Liver (tissue), 9 donors: ENCODE results near the gene TTLL3. TPM values are rescaled to one million over a fixed set of nuclear protein-coding genes. Genes with fewer than 3 reads are reported as not detected.

ENCODE experiments used
- DNase-seq: peaks from one replicate; pipeline ENCODE4 v3.0.0-alpha.2; 2017; ENCODE audit warnings: low spot score
- H3K27ac ChIP-seq, 2 donors: one replicate each; pipeline ENCODE4 v1.7.0; 2013; ENCODE audit warnings: inconsistent platforms in 2 of 2, low read length in 2 of 2, control low read depth in 1 of 2, low read depth in 1 of 2, mild to moderate bottlenecking in 1 of 2
- H3K27me3 ChIP-seq, 4 donors: one replicate each; pipeline versions ENCODE4 v1.6.1 to v1.7.0; 2013; ENCODE audit warnings: low read length in 3 of 4, inconsistent platforms in 1 of 4, mild to moderate bottlenecking in 1 of 4, moderate library complexity in 1 of 4; ENCODE audit not compliant: control insufficient read depth in 4 of 4, insufficient read depth in 4 of 4
- H3K36me3 ChIP-seq, 4 donors: one replicate each; pipeline versions ENCODE4 v1.6.1 to v1.7.0; 2013; ENCODE audit warnings: low read length in 3 of 4, mild to moderate bottlenecking in 3 of 4, low read depth in 1 of 4, moderate library complexity in 1 of 4; ENCODE audit not compliant: control insufficient read depth in 4 of 4, insufficient read depth in 3 of 4
- H3K4me1 ChIP-seq, 4 donors: one replicate each; pipeline versions ENCODE4 v1.6.1 to v1.7.0; 2013; ENCODE audit warnings: low read length in 3 of 4, mild to moderate bottlenecking in 3 of 4, moderate library complexity in 1 of 4; ENCODE audit not compliant: control insufficient read depth in 4 of 4, insufficient read depth in 4 of 4
- H3K4me3 ChIP-seq, 3 donors: one replicate each; pipeline versions ENCODE4 v1.6.1 to v1.7.0; 2013; ENCODE audit warnings: low read length in 3 of 3, control low read depth in 1 of 3, low read depth in 1 of 3, mild to moderate bottlenecking in 1 of 3
- H3K9ac ChIP-seq, 2 donors: one replicate each; pipeline ENCODE4 v1.7.0; 2013; ENCODE audit warnings: low read length in 2 of 2, mild to moderate bottlenecking in 2 of 2, moderate library complexity in 2 of 2, control low read depth in 1 of 2, low read depth in 1 of 2
- H3K9me3 ChIP-seq, 4 donors: one replicate each; pipeline versions ENCODE4 v1.6.1 to v1.7.0; 2013; ENCODE audit warnings: low read length in 3 of 4; ENCODE audit not compliant: control insufficient read depth in 4 of 4
- EGR1 ChIP-seq, 2 donors: IDR thresholded peaks; 2 replicates each; pipeline ENCODE4 v1.6.1; 2016 to 2018; ENCODE audit warnings: antibody characterized with exemption in 2 of 2, low read depth in 2 of 2
- FOXA1 ChIP-seq: IDR thresholded peaks from 2 replicates; pipeline ENCODE4 v1.6.1; 2016; ENCODE audit warnings: antibody characterized with exemption
- GABPA ChIP-seq, 2 donors: IDR thresholded peaks in 1 of 2; conservative IDR thresholded peaks in 1 of 2; 2 replicates each; pipeline ENCODE4 v1.6.1; 2016; ENCODE audit warnings: antibody characterized with exemption in 2 of 2, mild to moderate bottlenecking in 1 of 2, moderate library complexity in 1 of 2
- HNF4A ChIP-seq, 2 donors: conservative IDR thresholded peaks; 2 replicates each; pipeline ENCODE4 v1.6.1; 2016; ENCODE audit warnings: antibody characterized with exemption in 2 of 2, mild to moderate bottlenecking in 2 of 2
- HNF4G ChIP-seq: IDR thresholded peaks from 2 replicates; pipeline ENCODE4 v1.6.1; 2016; ENCODE audit warnings: antibody characterized with exemption
- JUND ChIP-seq, 2 donors: IDR thresholded peaks; 2 replicates each; pipeline ENCODE4 v1.6.1; 2016; ENCODE audit warnings: antibody characterized with exemption in 2 of 2
- NR2F2 ChIP-seq: IDR thresholded peaks from 2 replicates; pipeline ENCODE4 v1.6.1; 2016; ENCODE audit warnings: antibody characterized with exemption
- RAD21 ChIP-seq, 2 donors: IDR thresholded peaks; 2 replicates each; pipeline ENCODE4 v1.6.1; 2016; ENCODE audit warnings: antibody characterized with exemption in 2 of 2, mild to moderate bottlenecking in 2 of 2
- REST ChIP-seq: IDR thresholded peaks from 2 replicates; pipeline ENCODE4 v1.6.1; 2016; ENCODE audit warnings: antibody characterized with exemption, mild to moderate bottlenecking
- RXRA ChIP-seq, 2 donors: IDR thresholded peaks; 2 replicates each; pipeline ENCODE4 v1.6.1; 2017 to 2018; ENCODE audit warnings: antibody characterized with exemption in 2 of 2, mild to moderate bottlenecking in 1 of 2
- SP1 ChIP-seq: IDR thresholded peaks from 2 replicates; pipeline ENCODE4 v1.6.1; 2018; ENCODE audit warnings: antibody characterized with exemption, mild to moderate bottlenecking
- YY1 ChIP-seq: IDR thresholded peaks from 2 replicates; pipeline ENCODE4 v1.6.1; 2016; ENCODE audit warnings: antibody characterized with exemption, mild to moderate bottlenecking
- WGBS: extraction: QIAGEN DNeasy Blood & Tissue Kit; methylation state at CpG from one replicate; pipeline ENCODE4 v1.1.7; 2013; 5-methylcytosine and 5-hydroxymethylcytosine counted together
- polyA plus RNA-seq, 2 donors: library from polyadenylated mRNA; stranded (reverse) in 1 of 2; unstranded in 1 of 2; fragments of 200-250 nt in 1 of 2; fragments of >200 nt in 1 of 2; fragmentation: Nextera tagmentation in 1 of 2; extraction: Ambion mirVana in 1 of 2; gene quantifications; one replicate each; pipeline versions ENCODE4 v1.2.1 to v1.2.3, GENCODE V29; 2013 to 2015
- total RNA-seq, 2 donors: library from RNA; depleted of rRNA; stranded (reverse); fragments of >200 nt; gene quantifications; one replicate each; pipeline ENCODE4 v1.2.3, GENCODE V29; 2014
- TF ChIP-seq, protein P1 (sequence below): IDR thresholded peaks from 2 replicates; pipeline ENCODE4 v1.6.1; 2016; ENCODE audit warnings: antibody characterized with exemption
- TF ChIP-seq, protein P2 (sequence below): IDR thresholded peaks from 2 replicates; pipeline ENCODE4 v1.6.1; 2016; ENCODE audit warnings: antibody characterized with exemption
- TF ChIP-seq, protein P3 (sequence below): fragments of 150-350 bp; IDR thresholded peaks from 2 replicates; pipeline ENCODE4 v1.5.1; 2017; ENCODE audit warnings: improper control_type of control experiment, low read depth, low read length; ENCODE audit not compliant: missing input control
- TF ChIP-seq, protein P4 (sequence below): IDR thresholded peaks from 2 replicates; pipeline ENCODE4 v1.6.1; 2016; ENCODE audit warnings: antibody characterized with exemption
- donor health status: healthy.
- donor health status: healthy.
- donor health status: healthy.
- donor health status: healthy.
- donor health status: healthy.

Gene TTLL3
- total and polyA plus RNA-seq, 4 donors: 2.8 to 19.6 (median 6.5) TPM

DNA sequence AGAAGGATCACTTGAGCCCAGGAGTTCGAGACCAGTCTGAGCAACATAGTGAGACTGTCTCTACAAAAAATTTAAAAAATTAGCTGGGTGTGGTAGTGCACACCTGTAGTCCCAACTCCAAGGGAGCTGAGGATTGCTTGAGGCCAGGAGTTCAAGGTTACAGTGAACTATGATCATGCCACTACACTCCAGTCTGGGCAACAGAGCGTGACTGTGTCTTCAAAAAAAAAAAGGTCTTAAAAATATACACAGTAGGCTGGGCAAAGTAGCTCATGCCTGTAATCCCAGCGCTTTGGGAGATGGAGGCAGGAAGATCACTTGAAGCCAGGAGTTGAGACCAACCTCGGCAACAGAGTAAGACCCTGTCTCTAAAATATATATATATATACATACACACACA is 29.2 kb upstream of the TTLL3 start:
- no peak overlapping the region for H3K9ac ChIP-seq
- no peaks in the 10 kb centered on the region for H3K27me3 ChIP-seq
- peaks cover 0 to 19% (median 15%) of the 10 kb centered on the region in 4 donors for H3K36me3 ChIP-seq
- DNase-seq: no peak
- H3K4me1 ChIP-seq: peaks cover 6 to 34% (median 18%) of the 10 kb centered on the region in 4 donors
- H3K4me3 ChIP-seq: no peak overlapping the region
- no peaks in the 10 kb centered on the region for H3K9me3 ChIP-seq
- TF ChIP-seq HNF4A (conservative IDR thresholded peaks at IDR 0.05) (no peak), HNF4G (no peak), JUND (IDR thresholded peaks at IDR 0.05) (no peak), RAD21 (IDR thresholded peaks at IDR 0.05) (no peak), EGR1 (IDR thresholded peaks at IDR 0.05; ENCODE audit: low read depth in 2 of 2) (no peak), REST (no peak), RXRA (IDR thresholded peaks at IDR 0.05) (no peak), SP1 (no peak)
- TF ChIP-seq, protein P1, sequence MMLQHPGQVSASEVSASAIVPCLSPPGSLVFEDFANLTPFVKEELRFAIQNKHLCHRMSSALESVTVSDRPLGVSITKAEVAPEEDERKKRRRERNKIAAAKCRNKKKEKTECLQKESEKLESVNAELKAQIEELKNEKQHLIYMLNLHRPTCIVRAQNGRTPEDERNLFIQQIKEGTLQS: no peak
- TF ChIP-seq, protein P2, sequence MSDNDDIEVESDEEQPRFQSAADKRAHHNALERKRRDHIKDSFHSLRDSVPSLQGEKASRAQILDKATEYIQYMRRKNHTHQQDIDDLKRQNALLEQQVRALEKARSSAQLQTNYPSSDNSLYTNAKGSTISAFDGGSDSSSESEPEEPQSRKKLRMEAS: no peak
- peak overlapping the region; percentile 79 to 83 for H3K27ac ChIP-seq
- WGBS: 89% methylated on average over 4 of the region's 4 CpGs

DNA sequence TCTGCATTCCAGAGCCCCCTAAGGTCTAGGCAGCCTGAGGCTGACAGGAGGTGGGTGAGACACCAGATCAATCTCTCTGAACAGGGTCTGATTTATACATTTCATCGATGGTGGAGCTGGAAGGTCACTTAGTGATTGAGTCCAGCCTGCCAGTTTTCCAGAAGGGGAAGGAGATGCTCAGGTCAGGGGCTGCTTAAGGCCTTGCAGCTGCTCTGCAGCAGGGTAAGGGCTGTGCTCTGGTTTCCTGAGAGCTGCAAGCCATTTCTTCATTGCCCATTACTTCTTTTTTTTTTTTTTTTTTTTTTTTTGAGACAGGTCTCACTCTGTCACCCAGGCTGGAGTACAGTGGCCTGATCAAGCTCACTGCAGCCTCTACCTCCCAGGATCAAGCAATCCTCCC is 28.5 kb upstream of the TTLL3 start:
- peaks cover 2 to 24% (median 16%) of the 10 kb centered on the region in 4 donors for H3K36me3 ChIP-seq
- peak overlapping the region; percentile 79 to 83 for H3K27ac ChIP-seq
- no peak for DNase-seq

More for the DNA sequence above, 28.5 kb upstream of the TTLL3 start:
- Histone ChIP-seq H3K27me3 (no peaks in the 10 kb centered on the region), H3K4me1 (peaks cover 6 to 34% (median 18%) of the 10 kb centered on the region in 4 donors), H3K9ac (no peak overlapping the region), H3K9me3 (no peaks in the 10 kb centered on the region), H3K4me3 (no peak overlapping the region)
- WGBS: 90% methylated on average over 1 of the region's 1 CpG
- TF ChIP-seq RXRA (IDR thresholded peaks at IDR 0.05) (no peak), YY1 (no peak), JUND (IDR thresholded peaks at IDR 0.05) (no peak), EGR1 (IDR thresholded peaks at IDR 0.05; ENCODE audit: low read depth in 2 of 2) (no peak), REST (no peak), HNF4A (conservative IDR thresholded peaks at IDR 0.05) (no peak), RAD21 (IDR thresholded peaks at IDR 0.05) (no peak), SP1 (no peak), GABPA (IDR thresholded peaks at IDR 0.05 in 1 of 2, conservative IDR thresholded peaks at IDR 0.05 in 1 of 2) (no peak), HNF4G (no peak), FOXA1 (no peak), NR2F2 (no peak)
- TF ChIP-seq, protein P1: no peak
- TF ChIP-seq, protein P3, sequence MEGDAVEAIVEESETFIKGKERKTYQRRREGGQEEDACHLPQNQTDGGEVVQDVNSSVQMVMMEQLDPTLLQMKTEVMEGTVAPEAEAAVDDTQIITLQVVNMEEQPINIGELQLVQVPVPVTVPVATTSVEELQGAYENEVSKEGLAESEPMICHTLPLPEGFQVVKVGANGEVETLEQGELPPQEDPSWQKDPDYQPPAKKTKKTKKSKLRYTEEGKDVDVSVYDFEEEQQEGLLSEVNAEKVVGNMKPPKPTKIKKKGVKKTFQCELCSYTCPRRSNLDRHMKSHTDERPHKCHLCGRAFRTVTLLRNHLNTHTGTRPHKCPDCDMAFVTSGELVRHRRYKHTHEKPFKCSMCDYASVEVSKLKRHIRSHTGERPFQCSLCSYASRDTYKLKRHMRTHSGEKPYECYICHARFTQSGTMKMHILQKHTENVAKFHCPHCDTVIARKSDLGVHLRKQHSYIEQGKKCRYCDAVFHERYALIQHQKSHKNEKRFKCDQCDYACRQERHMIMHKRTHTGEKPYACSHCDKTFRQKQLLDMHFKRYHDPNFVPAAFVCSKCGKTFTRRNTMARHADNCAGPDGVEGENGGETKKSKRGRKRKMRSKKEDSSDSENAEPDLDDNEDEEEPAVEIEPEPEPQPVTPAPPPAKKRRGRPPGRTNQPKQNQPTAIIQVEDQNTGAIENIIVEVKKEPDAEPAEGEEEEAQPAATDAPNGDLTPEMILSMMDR: no peak
- TF ChIP-seq, protein P4, sequence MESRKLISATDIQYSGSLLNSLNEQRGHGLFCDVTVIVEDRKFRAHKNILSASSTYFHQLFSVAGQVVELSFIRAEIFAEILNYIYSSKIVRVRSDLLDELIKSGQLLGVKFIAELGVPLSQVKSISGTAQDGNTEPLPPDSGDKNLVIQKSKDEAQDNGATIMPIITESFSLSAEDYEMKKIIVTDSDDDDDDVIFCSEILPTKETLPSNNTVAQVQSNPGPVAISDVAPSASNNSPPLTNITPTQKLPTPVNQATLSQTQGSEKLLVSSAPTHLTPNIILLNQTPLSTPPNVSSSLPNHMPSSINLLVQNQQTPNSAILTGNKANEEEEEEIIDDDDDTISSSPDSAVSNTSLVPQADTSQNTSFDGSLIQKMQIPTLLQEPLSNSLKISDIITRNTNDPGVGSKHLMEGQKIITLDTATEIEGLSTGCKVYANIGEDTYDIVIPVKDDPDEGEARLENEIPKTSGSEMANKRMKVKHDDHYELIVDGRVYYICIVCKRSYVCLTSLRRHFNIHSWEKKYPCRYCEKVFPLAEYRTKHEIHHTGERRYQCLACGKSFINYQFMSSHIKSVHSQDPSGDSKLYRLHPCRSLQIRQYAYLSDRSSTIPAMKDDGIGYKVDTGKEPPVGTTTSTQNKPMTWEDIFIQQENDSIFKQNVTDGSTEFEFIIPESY: no peak
- TF ChIP-seq, protein P2: no peak
